Forelimb muscle (tissue), 1 donor: ENCODE measurements around the gene C5orf52. TPM values are rescaled to one million over a fixed set of nuclear protein-coding genes. Genes with fewer than 3 reads are reported as not detected.
"Not testable (repeated sequence)": the region's sequence is repeated elsewhere in the genome, so short reads cannot be mapped to it uniquely, and the experiment has no call there.

Experiments
- DNase-seq: peaks from one replicate; pipeline ENCODE4 v3.0.0-alpha.2; 2013; ENCODE audit warnings: low read depth
- polyA plus RNA-seq: library from polyadenylated mRNA; unstranded; fragments of 120-200 nt; gene quantifications from one replicate; pipeline ENCODE4 v1.2.1, GENCODE V29; 2013; ENCODE audit not compliant: insufficient read length

C5orf52 gene
- polyA plus RNA-seq, 1 donor: not detected

DNA sequence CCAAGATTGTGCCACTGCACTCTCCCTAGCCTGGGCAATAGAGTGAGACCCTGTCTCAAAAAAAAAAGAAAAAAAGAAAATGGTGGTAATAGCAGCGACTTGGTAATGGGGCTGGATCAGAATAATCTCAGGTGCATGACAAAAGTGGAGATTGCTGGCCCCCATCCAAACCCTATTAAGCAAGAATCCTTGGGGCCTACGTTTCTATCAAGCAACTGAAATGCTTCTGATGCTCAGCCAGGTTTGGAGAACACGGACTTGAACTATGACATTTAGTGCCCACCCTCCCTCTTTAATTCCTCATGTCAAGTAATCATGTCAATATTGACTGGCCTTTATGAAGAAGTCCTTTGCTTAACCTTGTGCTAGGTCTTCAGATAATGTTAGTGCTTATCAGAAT, 6.6 kb downstream of the C5orf52 start:
- no peak for DNase-seq

DNA sequence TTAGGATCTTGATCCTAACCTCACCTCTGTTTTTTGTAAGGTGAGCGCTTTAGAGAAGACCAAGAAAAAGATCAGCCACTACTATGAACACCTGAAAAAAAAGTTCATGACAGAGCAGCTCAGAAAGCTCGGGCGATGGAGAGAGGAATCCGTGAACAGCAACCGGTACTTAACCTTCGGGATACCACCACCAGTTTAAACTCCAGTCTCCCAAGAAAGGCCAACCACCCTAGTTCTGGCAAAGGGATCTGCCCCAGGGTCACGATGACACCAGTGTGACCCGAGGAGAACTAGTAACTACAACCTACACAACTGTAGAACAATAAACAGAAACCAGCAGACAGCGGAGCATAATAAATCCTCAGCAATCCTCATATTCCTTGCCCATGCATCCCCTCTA, 8.5 kb downstream of the C5orf52 start:
- no peak for DNase-seq

DNA sequence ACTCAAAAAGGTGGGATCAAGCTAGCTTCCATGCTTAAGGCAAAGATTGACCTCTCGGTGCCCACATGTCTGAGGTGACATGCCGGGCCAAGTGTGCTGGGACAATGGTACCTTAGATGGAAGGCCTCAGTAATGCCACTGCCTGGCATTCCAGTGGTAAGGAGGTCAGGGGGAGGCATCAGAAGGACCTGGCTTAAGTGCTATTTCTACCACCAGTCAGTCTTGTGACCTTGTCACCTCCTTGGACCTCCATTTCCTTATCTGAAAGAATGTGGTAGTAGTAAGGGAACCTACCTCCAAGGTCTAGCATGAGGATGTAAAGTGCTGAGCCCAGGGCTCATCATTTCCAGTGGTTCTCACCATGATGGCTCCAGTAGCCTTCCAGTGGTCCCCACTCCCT, 8.9 kb downstream of the C5orf52 start:
- DNase-seq: no peak

DNA sequence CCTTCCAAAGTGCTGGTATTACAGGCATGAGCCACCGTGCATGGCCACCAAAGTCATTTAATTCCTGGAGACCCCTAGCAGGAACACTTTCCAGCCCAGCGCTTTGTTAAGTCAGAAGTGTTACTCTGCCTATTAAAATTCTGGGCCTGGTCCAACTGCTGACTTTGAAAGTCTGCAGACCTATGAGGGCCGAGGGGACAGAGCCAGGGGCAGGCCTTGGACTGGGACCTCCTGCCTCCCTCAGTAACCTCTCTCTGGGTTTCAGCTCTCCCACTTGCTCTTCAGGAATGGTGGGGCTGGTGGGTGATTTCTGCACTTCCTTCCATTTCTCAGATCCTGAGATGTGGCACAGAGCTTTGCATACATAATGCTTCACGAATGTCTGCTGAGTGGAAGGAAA, 9.7 kb downstream of the C5orf52 start:
- DNase-seq: no peak

DNA sequence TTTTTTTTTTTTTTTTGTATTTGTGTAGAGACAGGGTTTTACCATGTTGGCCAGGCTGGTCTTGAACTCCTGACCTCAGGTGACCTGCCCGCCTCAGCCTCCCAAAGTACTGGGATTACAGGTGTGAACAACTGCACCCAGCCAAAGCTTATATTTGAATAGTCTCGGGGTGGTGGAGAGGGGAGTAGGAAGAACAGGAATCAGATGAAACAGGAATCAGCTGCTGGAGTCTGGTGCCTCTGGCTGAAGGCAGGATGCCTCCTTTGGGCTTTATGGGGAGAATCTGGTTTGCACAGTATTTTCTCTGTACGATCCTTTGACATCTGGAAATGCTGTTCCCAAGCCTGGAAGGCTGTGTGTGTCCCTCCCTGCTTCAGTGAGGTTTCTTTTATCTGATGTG, 10.9 kb downstream of the C5orf52 start:
- DNase-seq: no peak

DNA sequence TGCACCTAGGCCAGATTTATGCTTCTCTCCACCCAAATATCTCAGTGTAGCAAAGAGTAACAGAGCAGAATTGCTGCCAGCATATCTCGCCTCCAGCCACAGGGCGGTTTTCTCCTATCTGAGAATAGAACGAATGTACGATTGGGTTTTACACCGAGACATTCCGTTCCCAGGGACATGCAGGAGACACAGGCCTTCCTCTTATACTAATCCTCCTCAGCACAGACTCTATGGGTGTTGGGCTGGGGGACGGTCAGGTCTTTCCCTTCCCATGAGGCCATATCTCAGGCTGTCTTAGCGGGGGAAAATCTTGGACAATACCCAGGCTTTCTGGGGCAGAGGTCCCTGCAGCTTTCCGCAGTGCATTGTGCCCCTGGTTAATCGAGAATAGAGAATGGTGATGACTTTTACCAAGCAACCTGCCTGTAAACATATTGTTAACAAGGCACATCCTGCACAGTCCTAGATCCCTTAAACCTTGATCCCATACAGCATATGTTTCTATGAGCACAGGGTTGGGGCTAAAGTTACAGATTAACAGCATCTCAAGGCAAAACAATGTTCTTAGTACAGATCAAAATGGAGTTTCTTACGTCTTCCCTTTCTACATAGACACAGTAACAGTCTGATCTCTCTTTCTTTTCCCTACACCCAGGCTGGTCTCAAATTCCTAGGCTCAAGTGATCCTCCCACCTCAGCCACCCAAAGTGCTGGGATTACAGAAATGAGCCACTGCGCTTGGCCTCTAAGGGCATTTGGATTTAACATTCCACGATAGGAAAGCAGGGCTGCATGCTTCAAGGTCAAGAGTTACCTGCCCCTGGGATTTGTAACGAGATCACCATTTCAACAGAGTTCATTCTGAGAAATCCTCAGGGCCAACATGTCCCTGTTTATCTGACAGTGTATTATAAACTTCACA, 15.2 kb downstream of the C5orf52 start:
- not testable (repeated sequence) for DNase-seq

DNA sequence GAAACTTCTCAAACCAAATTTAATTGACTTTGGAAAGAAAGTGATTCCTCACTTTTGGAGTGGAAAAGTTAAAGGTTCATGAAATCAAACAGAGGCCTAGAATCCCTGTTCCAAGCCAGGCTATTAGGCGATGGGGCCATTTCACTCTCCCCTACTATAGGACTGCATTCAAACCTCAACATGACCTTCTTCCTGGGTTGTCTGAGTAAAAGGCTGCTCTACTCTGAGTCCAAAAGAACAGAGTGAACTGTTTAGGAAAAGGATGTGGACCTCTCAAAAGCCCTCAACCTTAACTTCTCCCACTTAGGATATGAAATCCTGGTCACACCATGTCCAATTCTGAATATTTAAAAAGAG, 15.8 kb downstream of the C5orf52 start:
- no peak for DNase-seq

DNA sequence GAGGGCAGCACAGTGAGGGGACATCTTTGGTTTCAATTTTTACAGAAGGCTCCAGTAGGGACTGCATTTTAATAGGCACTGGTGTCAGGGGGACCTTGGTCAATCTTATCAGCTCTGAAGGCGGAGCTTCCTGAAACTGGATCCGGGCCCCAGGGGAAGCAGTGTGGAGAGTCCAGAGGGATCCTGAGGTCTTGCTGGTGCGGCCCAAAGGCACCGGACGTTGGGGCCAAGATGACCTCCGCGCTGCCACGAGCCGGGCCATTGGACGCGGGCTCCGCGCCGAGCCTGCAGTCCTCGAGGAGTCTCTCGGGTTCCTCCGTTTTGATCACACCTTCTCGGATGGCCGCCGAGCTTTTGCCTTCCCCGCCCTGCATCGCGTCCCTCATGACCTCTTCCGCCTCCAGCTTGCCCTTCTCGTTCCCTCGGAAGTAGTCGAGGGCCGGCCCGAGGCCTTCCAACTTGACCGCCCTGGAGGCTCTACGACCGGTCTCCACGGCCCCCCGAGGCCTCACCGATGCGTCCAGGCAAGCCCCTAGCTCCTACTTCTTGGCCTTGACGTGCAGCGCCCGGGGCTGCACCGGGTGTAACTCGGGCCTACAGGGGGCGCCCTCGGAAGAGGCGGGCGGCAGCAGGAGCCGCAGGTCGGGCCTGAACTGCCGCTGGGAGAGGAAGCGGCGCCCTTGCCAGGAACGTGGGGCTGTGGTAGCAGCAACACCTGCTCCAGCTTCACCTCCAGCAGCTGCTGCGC, 18.8 kb downstream of the C5orf52 start:
- no peak for DNase-seq

DNA sequence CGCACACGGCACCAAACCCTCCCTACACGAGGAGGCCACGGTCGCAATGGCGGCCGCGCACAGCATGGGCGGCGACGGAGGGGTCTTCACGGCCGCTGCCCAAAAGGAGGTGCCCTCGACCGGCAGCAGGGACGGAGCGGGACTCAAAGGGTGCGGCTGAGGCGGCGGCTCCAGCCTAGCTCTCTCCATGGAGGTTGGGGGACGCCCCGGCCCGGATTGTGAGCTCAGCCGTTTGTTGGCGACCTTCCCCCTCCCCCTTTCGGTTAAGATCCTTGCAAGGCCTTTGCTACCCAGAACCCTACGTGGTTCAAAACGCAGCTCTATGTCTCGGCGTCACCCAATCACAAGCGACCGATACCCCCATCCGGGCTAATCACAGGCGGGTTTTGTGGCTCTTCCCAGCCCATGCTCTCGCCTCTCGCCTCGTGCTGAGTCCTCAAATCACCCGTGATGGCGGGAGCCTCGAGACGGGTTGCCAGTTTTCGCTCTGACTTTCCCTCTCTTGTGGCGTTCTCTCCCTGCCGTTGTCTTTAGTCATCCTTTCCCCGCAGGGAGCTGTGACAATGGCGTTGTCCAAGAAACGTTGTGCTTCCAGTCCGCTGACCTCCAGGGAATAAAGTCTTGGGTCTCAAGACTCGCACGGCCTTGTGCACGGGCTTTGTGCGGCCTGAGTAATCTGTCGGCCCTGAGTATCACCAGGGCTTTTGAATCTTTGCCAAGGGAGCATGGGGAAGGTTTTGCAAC, 19.5 kb downstream of the C5orf52 start:
- no peak for DNase-seq

DNA sequence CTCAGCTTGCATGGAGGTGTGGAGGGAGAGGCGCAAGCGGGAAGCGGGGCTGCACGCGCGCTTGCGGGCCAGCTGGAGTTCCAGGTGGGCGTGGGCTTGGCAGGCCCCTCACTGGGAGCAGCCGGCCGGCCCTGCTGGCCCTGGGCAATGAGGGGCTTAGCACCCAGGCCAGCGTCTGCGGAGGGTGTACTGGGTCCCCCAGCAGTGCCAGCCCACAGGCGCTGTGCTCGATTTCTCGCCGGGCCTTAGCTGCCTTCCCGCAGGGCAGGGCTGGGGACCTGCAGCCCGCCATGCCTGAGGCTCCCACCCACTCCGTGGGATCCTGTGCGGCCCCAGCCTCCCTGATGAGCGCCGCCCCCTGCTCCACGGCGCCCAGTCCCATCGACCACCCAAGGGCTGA, 22.5 kb downstream of the C5orf52 start:
- not testable (repeated sequence) for DNase-seq

DNA sequence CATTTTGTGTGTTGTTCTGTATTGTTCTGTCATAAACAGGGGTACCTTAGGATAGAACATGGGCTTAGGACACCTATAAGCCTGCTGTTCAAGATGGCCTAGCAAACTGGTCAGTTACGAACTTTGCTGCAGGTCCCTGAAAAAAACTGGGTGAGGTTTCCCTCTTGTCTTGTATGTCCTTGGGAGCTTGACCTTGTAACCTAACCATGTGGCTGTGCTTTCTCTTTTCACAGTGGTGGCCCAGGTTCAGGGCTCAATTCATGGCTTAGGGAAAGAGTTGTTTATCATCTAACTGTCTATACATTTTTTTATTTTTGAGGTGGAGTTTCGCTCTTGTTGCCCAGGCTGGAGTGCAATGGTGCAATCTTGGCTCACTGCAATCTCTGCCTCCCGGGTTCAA, 24.8 kb downstream of the C5orf52 start:
- not testable (repeated sequence) for DNase-seq

DNA sequence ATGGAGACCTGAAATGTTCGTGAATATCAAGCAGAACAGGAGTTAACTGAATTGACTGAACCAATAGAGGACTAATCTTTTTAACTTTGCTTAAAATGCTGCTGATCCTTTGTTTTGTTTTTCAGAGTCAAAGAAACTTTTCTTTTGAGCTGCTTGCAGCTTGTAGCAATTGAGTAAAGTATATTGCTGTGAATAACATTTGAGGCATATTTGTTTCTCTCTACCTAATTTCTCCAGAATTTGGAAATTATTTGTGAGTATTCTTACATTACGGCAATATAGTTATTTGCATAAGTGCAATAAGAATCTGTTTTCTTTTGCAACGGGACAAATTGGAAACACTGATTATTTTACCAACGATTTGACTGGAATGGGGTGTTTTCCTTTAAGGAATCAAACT, 27.3 kb downstream of the C5orf52 start:
- not testable (repeated sequence) for DNase-seq

DNA sequence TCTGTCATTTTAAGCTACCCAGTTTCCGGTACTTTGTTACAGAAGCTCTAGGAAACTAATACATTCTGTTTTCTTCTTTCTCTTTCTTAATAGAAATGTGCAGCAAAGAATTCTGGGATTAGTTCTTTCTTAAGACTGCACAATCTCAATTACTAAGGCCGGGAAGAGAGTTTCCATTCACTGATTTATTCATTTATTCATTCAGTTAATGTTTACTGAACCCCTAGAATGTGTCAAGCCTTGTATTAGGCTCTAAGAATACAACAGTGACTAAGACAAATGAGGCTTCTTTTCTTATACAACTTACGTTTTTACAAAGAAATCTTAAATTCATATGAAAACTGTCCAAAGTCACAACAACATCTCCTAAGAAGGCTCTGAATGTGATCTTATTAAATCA, 32.4 kb downstream of the C5orf52 start:
- DNase-seq: no peak

DNA sequence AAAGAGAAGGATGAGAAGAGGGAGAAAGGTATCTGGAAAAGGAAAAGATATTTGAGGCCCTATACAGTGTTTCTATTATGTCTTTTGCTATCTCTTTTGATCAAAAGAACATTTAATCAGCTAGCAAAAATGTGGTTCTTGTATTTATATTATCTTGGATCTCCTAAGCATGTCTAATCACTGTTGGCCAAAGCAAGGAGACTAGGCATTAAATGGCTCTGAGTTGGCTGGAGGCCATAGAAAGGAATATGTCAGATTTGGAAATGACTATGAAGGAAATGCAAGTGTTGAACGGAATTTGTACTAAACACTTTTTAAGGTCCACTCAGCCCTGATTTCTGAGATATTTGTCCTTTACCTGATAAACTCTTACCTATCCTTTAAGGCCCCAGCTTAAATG, 37.5 kb downstream of the C5orf52 start:
- DNase-seq: no peak

DNA sequence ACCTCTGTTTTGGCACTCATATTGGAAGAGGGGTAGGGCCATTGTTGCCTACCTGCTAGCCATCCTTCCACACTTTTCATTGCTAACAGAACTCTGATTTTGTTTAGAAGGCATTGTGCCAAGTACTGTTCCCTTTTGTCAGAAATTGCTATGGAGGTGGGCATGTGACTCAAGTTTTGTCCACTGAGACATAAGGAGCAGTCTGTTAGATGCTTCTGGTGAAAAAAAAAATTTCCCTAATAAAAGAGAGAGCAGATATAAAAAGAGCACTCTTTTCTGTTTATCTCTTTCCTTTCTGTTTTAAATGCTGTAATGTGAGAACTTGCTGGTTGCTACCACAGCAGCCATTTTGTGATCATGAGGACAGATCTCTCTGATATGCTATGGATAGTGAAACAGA, 38.0 kb downstream of the C5orf52 start:
- no peak for DNase-seq

DNA sequence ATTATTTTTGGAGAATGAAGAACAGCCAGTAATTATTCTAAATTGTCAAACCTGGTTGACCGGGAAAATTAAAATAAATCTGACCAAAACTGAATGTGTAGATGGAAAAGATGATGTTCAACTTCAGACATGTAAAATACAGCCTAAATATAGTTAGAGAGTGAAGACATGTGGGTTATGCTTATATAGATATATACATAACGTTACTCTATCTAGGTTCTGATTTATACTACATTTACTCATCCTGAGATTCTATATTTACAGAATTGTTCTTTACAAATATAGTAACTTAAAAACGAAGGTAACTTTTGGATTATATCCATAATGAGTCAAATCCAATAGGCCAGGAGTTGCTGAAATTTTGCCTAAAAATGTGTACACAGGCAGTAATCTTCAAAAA, 39.1 kb downstream of the C5orf52 start:
- no peak for DNase-seq

DNA sequence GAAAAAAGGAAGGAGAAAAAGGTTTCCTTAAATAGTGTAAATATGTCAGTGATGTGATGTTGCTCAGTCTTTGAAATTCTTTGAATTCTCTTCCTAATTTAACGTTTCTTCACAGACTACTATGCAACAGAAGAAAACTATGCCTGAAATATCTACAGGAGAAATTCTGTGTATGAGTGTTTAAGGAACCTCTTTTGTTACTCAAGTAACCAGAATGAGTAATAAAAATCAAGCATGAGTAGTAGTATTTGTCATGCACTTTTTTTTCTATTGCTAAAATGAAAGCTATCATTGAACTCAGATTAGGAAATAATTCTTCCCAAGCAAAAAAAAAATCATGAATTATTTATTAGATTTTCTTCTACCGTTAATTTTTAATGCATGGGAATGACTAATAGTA, 39.5 kb downstream of the C5orf52 start:
- DNase-seq: no peak

DNA sequence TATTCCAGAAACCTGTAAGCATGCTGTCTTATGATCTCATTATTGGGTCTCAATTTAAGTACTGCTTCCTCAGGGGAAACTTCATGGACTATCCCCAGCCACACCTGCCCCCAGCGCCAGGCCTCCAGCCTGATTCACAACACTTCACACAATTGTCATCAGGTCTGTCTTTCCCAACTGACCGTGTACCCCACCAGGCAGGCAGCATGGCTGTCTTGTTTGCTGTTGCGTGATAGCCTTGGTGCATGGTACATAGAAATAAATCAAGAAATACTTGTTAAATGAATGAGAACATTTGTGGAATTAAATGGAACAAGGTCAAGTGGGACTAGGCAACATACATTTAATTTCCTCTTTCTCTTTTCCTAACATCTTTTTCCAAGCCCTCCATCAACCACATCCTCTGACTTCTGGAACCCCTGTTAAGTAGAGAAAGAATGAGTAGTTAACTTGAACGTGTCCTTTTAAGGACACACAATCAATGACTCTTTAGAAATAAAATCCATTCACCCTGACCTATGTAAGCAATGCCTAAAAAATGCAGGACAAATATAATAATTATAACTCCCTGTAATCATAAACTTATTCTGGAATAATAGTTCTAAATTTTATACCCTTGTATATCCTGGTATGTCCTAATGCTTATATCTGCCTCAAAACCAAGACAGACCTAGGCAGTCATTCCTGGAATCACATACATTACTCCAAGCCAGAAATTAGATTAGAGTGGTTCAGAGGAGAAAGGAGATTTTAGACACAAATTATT, 42.7 kb downstream of the C5orf52 start:
- DNase-seq: no peak

DNA sequence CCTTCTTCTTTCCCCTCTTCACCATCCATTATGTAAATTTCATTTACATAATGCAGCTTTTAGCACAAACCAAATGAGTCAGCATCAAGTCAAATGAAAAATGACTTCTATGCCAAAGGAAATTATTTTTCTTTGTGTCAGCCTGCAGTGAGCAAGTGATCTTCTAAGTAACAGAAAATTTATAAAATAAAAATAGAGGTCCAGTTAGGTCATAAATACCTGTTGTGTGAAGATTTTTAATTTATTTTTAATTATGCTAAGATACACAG, 43.2 kb downstream of the C5orf52 start:
- DNase-seq: no peak

DNA sequence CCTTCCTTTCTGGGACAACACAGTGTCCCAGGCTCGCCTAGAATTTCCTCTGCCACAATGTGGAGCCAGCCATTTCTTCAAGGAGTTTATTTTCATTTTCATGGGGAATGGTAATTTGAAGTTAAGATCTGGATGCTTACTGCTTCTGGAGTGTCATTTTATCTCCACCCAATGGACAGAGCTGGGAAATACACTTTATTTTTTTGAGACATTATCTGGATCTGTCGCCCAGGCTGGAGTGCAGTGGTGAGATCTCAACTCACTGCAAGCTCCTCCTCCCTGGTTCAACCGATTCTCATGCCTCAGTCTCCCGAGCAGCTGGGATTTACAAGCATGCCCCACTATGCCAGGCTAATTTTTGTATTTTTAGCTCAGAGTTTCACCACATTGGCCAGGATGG, 47.2 kb downstream of the C5orf52 start:
- peak; percentile 53 for DNase-seq

DNA sequence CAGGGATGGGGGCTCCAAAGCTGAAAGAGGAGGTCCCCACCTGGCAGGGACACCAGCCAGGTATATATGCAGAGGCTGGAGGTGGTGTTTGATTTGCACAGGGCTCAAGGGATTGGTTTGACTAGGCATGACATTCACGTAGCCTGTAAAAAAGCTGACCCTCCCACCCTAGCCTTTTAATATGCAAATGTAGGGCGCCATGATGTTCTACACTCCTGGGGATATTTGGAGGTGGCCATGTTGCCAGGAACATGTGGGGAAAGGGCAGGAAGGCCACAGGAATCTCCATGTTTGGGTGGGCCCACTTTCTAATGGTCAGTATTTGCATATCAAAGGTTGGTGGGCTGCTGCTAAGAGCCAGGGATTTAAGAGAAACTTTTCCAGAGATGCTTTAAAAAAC, 47.9 kb downstream of the C5orf52 start:
- no peak for DNase-seq

DNA sequence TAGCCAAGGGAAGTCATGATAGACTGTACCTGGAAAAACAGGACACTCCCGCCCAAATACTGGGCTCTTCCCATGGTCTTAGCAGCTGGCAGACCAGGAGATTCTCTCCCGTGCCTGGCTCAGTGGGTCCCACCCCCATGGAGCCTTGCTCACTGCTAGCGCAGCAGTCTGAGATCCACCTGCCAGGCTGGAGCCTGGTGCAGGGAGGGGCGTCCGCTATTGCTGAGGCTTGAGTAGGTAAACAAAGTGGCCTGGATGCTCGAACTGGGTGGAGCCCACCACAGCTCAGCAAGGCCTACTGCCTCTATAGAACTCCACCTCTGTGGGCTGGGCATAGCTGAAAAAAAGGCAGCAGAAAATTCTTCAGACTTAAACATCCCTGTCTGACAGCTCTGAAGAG, 49.8 kb downstream of the C5orf52 start:
- no peak for DNase-seq
